ENCODE measurements around the gene TPRG1.

TPRG1 gene

DNA sequence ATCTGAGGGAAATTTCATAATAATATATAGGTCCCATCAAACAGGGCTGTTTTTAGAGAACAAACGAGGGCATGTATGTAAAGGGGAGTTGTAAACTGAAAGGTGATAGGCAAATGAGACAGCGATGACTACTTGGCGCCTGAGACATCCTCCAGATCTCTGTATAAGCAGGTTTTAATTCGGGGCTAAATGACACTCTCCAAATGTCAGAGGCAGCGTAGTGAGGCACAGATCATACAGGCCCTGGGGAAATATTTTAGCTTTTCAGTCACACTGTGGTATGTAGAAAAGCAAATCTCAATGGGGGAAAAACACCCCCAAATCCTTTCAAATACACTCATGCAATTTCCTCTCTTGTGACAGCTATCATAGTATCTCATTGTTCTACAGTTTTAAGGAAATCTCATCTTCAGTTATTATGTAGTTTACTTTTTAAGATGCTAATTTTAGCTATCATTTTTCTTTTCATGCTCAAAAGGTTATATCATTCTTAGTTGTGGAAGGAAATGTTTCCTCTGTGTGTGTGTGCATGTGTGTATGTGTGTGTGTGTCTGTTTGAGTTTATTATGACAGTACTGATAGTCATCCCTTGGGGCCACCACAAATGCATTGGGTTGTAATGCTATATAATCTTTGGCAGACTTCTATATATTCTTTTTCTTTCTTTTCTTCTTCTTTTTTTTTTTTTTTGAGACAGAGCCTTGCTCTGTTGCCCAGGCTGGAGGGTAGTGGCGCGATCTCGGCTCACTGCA, 1.1 kb downstream of the TPRG1 start:
- no peaks in the 10 kb centered on the region for H3K36me3 ChIP-seq
- H3K4me1 ChIP-seq, result peaks cover 0 to 7% (median 0%) of the 10 kb centered on the region in 10 experiments; a peak in 3 of 20 replicates
- H4K20me1 ChIP-seq, result no peaks in the 10 kb centered on the region
- no peak for TF ChIP-seq Cebpa-rat (IDR thresholded peaks at IDR 0.05)
- H3K9me3 ChIP-seq (replicated peaks in 1 of 11), result no peaks in the 10 kb centered on the region
- H3K4me2 ChIP-seq, result no peak overlapping the region
- H3K9ac ChIP-seq, result no peak overlapping the region
- no peak overlapping the region for H3K27ac ChIP-seq
- H3K27me3 ChIP-seq, result no peaks in the 10 kb centered on the region
- H3K4me3 ChIP-seq, result no peak overlapping the region

DNA sequence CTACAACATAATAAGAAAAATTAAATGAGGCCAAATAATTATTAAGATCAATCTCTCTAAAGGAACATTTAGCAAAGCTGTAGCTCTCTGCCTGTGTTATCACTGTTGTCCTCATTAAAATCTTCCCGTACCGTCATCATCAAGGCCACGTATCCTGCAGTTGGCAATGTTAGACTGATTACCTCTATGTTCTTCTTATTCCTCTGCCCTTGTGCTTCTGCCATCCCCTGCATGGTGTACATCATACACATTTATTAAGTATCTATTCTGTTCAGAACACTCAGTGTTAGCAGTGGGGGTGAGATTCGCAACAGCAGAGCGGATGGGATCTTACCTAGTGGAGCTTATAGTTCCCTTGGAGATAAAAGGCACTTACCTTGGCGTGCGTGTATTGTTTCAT, 12.8 kb downstream of the TPRG1 start:
- H3K4me1 ChIP-seq, result no peaks in the 10 kb centered on the region
- H3K27ac ChIP-seq, result no peak overlapping the region
- no peak overlapping the region for H3K4me2 ChIP-seq
- H3K36me3 ChIP-seq, result no peaks in the 10 kb centered on the region; a peak in 1 of 22 replicates
- H4K20me1 ChIP-seq, result no peaks in the 10 kb centered on the region
- no peak overlapping the region for H3K4me3 ChIP-seq
- H3K9me3 ChIP-seq (replicated peaks in 1 of 11), result peaks cover 39 to 45% (median 41%) of the 10 kb centered on the region in 11 experiments
- H3K27me3 ChIP-seq, result no peaks in the 10 kb centered on the region
- TF ChIP-seq Cebpa-rat (IDR thresholded peaks at IDR 0.05), result no peak
- no peak overlapping the region for H3K9ac ChIP-seq

GRCh38 chr3:189186101-189186500, 14.3 kb downstream of the TPRG1 start:
- Histone ChIP-seq H3K27me3 (no peaks in the 10 kb centered on the region), H3K9ac (no peak overlapping the region), H3K9me3 (replicated peaks in 1 of 11) (peaks cover 23 to 30% (median 26%) of the 10 kb centered on the region in 11 experiments), H3K27ac (no peak overlapping the region), H3K4me1 (no peaks in the 10 kb centered on the region), H3K36me3 (no peaks in the 10 kb centered on the region), H4K20me1 (no peaks in the 10 kb centered on the region), H3K4me2 (no peak overlapping the region), H3K4me3 (no peak overlapping the region)
- no peak for TF ChIP-seq Cebpa-rat (IDR thresholded peaks at IDR 0.05)

GRCh38 chr3:189188466-189188865, 16.7 kb downstream of the TPRG1 start:
- no peak for TF ChIP-seq Cebpa-rat (IDR thresholded peaks at IDR 0.05)
- no peak overlapping the region for H3K4me2 ChIP-seq
- no peak overlapping the region for H3K9ac ChIP-seq
- H3K9me3 ChIP-seq (replicated peaks in 1 of 11), result peaks cover 12 to 27% (median 22%) of the 10 kb centered on the region in 11 experiments
- H3K4me1 ChIP-seq, result no peaks in the 10 kb centered on the region
- no peaks in the 10 kb centered on the region for H3K36me3 ChIP-seq
- no peak overlapping the region for H3K4me3 ChIP-seq
- no peak overlapping the region for H3K27ac ChIP-seq
- no peaks in the 10 kb centered on the region for H4K20me1 ChIP-seq
- H3K27me3 ChIP-seq, result no peaks in the 10 kb centered on the region

GRCh38 chr3:189192725-189193124, 21.0 kb downstream of the TPRG1 start:
- no peaks in the 10 kb centered on the region for H3K36me3 ChIP-seq
- H3K4me1 ChIP-seq, result no peaks in the 10 kb centered on the region
- no peaks in the 10 kb centered on the region for H3K27me3 ChIP-seq
- no peak overlapping the region for H3K27ac ChIP-seq
- no peaks in the 10 kb centered on the region for H4K20me1 ChIP-seq
- no peak for TF ChIP-seq Cebpa-rat (IDR thresholded peaks at IDR 0.05)
- H3K4me2 ChIP-seq, result no peak overlapping the region
- H3K9ac ChIP-seq, result no peak overlapping the region
- no peak overlapping the region for H3K4me3 ChIP-seq
- peaks cover 45 to 59% (median 57%) of the 10 kb centered on the region in 11 experiments for H3K9me3 ChIP-seq (replicated peaks in 1 of 11)

- H3K4me3 ChIP-seq, result no peak overlapping the region
- no peaks in the 10 kb centered on the region for H3K27me3 ChIP-seq
- no peaks in the 10 kb centered on the region for H3K36me3 ChIP-seq
- H4K20me1 ChIP-seq, result no peaks in the 10 kb centered on the region
- H3K9me3 ChIP-seq (replicated peaks in 1 of 11), result peaks cover 45 to 65% (median 57%) of the 10 kb centered on the region in 11 experiments
- H3K9ac ChIP-seq, result no peak overlapping the region
- H3K4me1 ChIP-seq, result no peaks in the 10 kb centered on the region
- TF ChIP-seq Cebpa-rat (IDR thresholded peaks at IDR 0.05), result no peak
- no peak overlapping the region for H3K27ac ChIP-seq
- H3K4me2 ChIP-seq, result no peak overlapping the region
Observed at GRCh38 chr3:189195302-189195701, 23.5 kb downstream of the TPRG1 start.

GRCh38 chr3:189202106-189202505, 30.3 kb downstream of the TPRG1 start:
- no peak overlapping the region for H3K4me3 ChIP-seq
- H3K9ac ChIP-seq, result no peak overlapping the region
- no peaks in the 10 kb centered on the region for H3K36me3 ChIP-seq
- H3K4me1 ChIP-seq, result no peaks in the 10 kb centered on the region
- peaks cover 0 to 12% (median 2%) of the 10 kb centered on the region in 11 experiments; a peak in 5 of 22 replicates for H3K9me3 ChIP-seq (replicated peaks in 1 of 11)
- no peaks in the 10 kb centered on the region for H3K27me3 ChIP-seq
- TF ChIP-seq Cebpa-rat (IDR thresholded peaks at IDR 0.05), result no peak
- no peaks in the 10 kb centered on the region for H4K20me1 ChIP-seq
- H3K27ac ChIP-seq, result no peak overlapping the region
- H3K4me2 ChIP-seq, result no peak overlapping the region

GRCh38 chr3:189202583-189202982, 30.8 kb downstream of the TPRG1 start:
- H3K4me1 ChIP-seq, result no peaks in the 10 kb centered on the region
- H4K20me1 ChIP-seq, result no peaks in the 10 kb centered on the region
- no peak overlapping the region for H3K4me2 ChIP-seq
- H3K27ac ChIP-seq, result no peak overlapping the region
- no peak overlapping the region for H3K4me3 ChIP-seq
- H3K36me3 ChIP-seq, result no peaks in the 10 kb centered on the region
- 0 out of 22 replicates have a peak, but pooled peaks cover 0 to 8% (median 0%) of the 10 kb centered on the region in 11 experiments for H3K9me3 ChIP-seq (replicated peaks in 1 of 11)
- H3K27me3 ChIP-seq, result no peaks in the 10 kb centered on the region
- no peak overlapping the region for H3K9ac ChIP-seq
- no peak for TF ChIP-seq Cebpa-rat (IDR thresholded peaks at IDR 0.05)

- H3K9ac ChIP-seq, result no peak overlapping the region
- H3K4me1 ChIP-seq, result no peaks in the 10 kb centered on the region
- H3K9me3 ChIP-seq (replicated peaks in 1 of 11), result no peaks in the 10 kb centered on the region
- no peak for TF ChIP-seq Cebpa-rat (IDR thresholded peaks at IDR 0.05)
- no peaks in the 10 kb centered on the region for H4K20me1 ChIP-seq
- H3K4me3 ChIP-seq, result no peak overlapping the region
- no peak overlapping the region for H3K27ac ChIP-seq
- no peaks in the 10 kb centered on the region for H3K27me3 ChIP-seq
- H3K36me3 ChIP-seq, result no peaks in the 10 kb centered on the region
- no peak overlapping the region for H3K4me2 ChIP-seq
Observed at GRCh38 chr3:189204167-189204866, 32.5 kb downstream of the TPRG1 start.

GRCh38 chr3:189204937-189205336, 33.2 kb downstream of the TPRG1 start:
- no peak overlapping the region for H3K9ac ChIP-seq
- no peaks in the 10 kb centered on the region for H3K9me3 ChIP-seq (replicated peaks in 1 of 11)

More at GRCh38 chr3:189204937-189205336, 33.2 kb downstream of the TPRG1 start:
- TF ChIP-seq Cebpa-rat (IDR thresholded peaks at IDR 0.05), result no peak
- no peaks in the 10 kb centered on the region for H4K20me1 ChIP-seq
- H3K4me3 ChIP-seq, result no peak overlapping the region
- H3K4me1 ChIP-seq, result no peaks in the 10 kb centered on the region
- no peaks in the 10 kb centered on the region for H3K27me3 ChIP-seq
- no peaks in the 10 kb centered on the region for H3K36me3 ChIP-seq
- no peak overlapping the region for H3K4me2 ChIP-seq
- H3K27ac ChIP-seq, result no peak overlapping the region
